A549 treated with ZK216348 at 1 μM for 4 hours (cell line): ENCODE results near the gene ZNF326. TPM values are rescaled to one million over a fixed set of nuclear protein-coding genes. Genes with fewer than 3 reads are reported as not detected.

Source experiments
- total RNA-seq: library from RNA; stranded (reverse); fragments of 200-300 nt; extraction: Qiagen RNA extraction; gene quantifications from 5 replicates; pipeline ENCODE4 v1.2.3, GENCODE V29; 2022; ENCODE audit warnings: low read depth

The ZNF326 gene, protein sequence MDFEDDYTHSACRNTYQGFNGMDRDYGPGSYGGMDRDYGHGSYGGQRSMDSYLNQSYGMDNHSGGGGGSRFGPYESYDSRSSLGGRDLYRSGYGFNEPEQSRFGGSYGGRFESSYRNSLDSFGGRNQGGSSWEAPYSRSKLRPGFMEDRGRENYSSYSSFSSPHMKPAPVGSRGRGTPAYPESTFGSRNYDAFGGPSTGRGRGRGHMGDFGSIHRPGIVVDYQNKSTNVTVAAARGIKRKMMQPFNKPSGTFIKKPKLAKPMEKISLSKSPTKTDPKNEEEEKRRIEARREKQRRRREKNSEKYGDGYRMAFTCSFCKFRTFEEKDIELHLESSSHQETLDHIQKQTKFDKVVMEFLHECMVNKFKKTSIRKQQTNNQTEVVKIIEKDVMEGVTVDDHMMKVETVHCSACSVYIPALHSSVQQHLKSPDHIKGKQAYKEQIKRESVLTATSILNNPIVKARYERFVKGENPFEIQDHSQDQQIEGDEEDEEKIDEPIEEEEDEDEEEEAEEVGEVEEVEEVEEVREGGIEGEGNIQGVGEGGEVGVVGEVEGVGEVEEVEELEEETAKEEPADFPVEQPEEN
- total RNA-seq = 17.6 to 26.1 TPM (median 18.7 TPM) in 5 replicates

GRCh38 chr1:89994805-89995597 is at the start of gene ZNF326:
ZNF326 (plus strand) TSS chr1:89995110; CDS start chr1:89995258, 148 bp downstream.

Other genes with a start within 250 kb of the ZNF326 start
- 28.2 to 42.9 TPM (median 37.0 TPM) in 5 replicates for gene LRRC8D, start 174.1 kb upstream of the ZNF326 start, total RNA-seq